Right lung (tissue), 5 donors: ENCODE data around the gene REX1BD. TPM values are rescaled to one million over a fixed set of nuclear protein-coding genes. Genes with fewer than 3 reads are reported as not detected.
"Not testable (repeated sequence)": the region's sequence is repeated elsewhere in the genome, so short reads cannot be mapped to it uniquely, and the experiment has no call there.

Experiments used
- DNase-seq, 2 donors: peaks; one replicate each; pipeline ENCODE4 v3.0.0-alpha.2; 2013
- polyA plus RNA-seq, 5 donors: library from polyadenylated mRNA; unstranded; fragments of 120-200 nt; gene quantifications; one replicate each; pipeline versions ENCODE4 v1.2.1 to v1.2.3, GENCODE V29; 2013; ENCODE audit warnings: inconsistent platforms in 1 of 5, low replicate concordance in 1 of 5; ENCODE audit not compliant: insufficient read length in 5 of 5, insufficient read depth in 1 of 5

The REX1BD gene
- polyA plus RNA-seq, 5 donors, result 20.5 to 52.2 (median 24.2) TPM

DNA sequence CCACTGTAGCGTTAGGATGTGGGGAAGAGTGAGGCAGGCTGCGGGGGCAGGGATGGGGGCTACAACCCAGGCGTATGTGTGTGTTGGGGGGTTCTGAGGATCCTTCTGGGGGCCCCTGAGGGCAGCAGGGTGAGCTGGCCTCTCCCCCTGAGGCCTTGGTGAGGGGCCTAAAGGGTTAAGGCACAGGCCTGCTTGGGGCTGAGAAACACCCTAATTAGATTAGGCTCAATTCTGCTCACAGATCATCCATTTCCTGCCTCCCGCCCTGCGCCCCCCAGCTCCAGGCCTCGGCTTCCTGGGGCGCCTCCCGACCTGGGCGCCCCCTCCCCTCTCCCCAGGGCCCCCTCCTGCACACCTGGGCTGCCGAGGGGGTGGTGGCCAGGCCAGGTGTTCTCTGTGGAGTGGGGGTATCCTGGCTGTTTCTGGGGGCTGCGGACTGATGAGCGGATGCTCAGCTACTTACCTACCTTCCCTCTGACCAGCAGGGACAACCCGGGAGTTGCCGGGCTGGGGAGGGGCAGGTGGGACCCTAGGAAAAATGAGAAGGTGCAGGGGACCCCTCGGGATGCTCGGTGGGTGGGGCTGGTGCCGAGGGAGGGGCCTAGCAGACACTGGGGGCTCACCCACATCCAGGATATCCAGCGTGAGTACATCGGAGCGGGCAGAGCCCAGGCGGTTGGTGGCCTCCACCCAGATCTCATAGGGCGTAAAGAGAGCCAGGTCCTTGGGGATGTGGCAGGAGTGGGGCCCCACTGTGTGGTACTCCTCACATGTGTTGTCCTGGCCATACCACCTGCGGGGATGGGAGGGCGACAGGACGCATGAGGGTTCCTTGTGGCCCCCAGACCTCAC is 9.4 kb downstream of the REX1BD start:
- DNase-seq, result no peak

DNA sequence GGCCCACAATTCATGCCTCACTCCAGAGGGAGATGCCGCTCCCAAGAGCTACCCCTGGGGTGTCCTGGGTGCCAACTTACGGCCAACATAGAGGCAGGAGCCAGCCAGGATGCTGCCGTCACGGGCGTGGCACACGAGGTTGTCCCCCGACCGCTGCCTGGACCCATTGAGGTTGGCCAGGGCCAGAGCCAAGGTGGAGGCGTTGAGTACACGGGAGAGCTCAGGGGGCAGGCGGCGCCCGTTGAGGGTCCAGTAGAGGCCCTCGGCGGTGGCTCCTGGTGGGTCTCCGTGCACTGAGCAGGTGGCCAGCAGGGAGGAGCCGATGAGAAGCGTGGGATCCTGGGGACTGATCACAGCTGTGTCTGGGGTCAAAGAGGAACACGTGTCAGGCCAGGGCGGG is 10.9 kb downstream of the REX1BD start:
- DNase-seq, result no peak

GRCh38 chr19:18600692-18601397 is 12.2 kb downstream of the REX1BD start:
- DNase-seq, result not testable (repeated sequence)

DNA sequence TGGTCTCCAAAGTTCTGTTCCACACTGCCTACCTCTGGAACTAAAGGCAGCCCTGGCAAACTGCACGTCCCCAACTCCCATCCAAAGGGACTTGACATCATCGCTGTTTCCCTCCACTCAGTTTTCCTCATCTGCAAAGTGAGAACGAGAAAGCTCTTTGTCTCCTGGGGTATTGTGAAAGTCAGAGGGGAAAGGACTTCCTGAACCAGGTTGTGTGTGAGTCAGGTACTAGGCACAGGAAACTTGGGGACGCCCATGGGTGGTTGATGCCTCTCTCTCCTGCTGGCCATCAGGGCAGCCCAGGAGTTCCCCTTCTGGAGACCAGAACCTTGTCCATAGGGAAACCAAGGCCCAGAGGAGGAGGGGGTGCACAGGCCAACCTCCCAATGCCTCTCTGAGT is 13.3 kb downstream of the REX1BD start:
- no peak for DNase-seq

DNA sequence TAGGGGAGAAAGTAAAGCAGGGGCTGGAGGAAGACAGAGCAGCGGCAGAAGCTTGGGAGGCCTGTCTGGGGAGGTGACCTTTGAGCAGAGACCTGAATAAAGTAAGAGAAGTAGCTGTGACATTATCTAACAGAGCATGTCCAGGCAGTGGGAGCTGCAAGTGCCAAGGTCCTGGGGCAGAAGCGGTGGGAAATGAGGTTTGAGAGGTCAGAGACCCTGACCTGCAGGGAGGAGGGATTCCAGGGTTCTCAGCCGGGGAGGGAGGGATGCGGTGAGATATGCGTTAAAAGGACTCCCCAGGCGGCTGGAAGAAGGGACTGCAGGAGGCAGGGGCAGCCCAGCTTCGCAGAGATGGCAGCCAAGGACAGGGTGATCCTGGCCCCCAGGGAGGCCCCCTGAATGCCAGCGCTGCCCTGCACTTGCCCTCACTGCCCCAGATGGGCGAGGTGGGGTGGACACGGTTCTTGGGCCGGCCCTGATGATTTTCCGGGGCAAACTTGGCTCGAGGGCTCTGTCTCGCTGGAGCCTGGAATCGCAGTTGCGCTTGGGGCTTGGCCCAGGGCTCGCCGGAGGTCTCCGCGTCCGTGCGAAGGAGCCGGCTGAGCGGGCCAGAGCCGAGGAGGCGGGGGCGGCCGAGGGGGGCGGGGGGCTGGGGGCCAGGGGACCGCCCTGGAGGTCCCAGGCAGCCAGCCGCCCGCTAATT is 14.8 kb downstream of the REX1BD start:
- DNase-seq, result no peak

DNA sequence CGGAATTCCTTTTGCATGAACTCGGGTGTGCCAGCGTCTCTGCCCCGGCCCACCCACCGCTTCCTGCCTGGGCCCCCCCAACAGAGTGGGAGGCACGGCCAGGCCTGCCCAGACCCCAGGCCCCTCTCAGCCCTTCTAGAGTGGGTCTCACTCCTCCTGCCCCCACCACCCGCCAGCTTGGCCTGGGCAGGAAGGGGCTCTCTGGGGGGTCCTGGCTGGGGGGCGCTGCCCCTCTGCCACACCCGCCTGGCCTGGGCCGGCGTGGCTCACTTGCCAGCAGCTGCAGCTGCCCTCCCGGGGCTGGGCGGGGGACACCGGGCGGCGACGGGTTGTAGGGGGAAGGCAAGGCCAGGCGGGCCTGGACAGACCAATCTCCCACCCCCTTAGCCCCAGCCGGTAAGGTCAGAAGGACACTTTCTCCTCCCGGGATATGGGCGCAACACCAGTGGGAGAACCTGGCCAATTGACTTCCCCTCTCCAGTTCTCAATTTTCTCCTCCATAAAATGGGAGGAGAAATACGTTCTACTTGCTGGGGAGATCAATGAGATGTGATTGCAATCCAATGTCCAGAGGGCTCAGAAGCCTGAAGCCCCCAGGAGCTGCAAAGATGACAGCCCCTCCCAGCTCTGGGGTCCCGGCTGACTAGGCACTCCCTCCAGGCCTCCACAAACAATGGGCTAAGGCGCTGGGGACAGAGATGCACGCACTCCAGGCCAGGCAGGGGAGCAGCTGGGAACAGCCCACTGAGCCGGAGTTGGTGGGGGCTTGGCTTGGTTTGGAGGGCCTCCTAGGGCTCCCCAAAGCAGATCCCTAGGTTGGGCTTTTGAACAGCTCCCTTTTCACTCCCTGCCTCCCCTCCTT is 15.6 kb downstream of the REX1BD start:
- no peak for DNase-seq

DNA sequence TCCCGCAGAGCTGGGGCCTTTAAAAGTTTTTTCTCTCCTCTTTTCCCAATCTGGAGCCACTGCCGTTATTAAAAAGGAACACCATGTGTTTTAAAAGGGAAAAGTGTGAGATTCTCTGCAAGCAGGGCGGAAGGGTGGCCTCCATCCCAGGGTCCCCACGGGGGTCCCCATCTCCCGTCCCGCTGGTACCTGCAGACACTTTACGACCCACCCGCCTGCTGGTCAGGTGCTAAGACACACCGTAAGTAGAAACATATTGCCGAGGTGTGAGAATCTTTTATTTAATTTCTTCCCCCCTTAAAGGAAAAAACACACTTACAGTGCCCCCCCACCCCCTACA is 16.2 kb downstream of the REX1BD start:
- DNase-seq, result no peak

DNA sequence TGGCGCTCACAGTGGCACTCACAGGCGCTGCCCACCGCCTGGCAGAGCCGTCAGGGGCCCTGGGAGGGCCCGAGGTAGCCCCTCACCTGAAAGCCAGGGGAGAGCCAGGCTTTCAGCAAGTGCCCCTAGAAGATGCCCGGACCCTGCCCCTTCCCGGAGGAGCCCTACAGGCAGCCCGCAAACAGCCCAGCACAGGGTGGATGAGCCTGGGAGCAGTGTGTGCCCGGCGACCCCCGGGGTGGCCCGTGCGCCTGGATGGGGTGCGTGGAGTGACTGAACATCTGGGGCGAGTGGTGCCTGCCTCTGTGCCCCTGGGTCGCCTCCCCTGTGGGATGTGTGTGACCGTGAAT is 16.6 kb downstream of the REX1BD start:
- no peak for DNase-seq

GRCh38 chr19:18605546-18606280 is 17.1 kb downstream of the REX1BD start:
- DNase-seq, result no peak

DNA sequence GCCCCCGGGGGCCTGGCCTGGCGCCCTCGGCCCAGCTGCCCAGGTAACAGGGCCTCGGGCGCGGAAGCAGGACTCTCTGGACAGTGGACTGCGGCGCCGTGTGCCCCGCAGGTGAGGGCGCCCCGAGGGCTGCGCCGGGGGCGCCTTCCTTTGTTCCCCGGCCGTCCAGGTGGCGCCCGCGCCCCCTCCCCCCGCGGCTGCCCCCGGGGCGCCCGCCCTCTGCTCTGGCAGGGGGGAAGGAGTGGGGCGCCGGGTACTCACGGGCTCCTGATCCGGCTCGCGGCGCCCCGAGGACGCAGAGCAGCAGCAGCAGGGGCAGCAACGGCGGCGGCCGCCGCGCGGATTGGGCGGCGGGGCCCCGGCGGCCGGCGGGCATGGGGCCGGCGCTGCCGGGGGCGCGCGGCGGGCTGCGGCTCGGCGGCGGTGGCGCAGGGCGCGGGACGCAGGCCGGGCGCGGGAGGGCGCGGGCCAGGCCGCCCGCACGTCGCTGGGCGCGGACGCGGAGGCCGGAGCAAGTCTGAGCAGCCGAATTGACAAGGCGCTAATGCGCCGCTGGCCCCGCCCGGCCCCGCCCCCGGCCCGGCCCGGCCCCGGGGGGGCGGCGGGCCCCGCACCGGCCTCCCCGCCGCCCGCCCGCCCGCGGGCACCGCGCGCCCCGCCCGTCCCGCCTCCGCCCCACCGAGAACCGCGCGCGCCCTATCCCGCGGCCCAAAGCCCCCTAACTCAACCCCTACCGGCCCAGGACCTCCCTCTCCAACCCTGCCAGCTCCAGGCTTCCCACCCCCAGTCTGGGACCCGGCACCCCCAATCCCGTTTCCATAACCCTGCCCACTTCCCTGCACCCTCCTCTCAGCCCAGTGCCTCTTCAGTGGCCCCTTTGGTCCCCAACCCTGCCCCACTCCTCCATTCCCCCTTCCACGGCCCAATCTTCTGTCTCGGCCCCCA is 18.0 kb downstream of the REX1BD start, which contains the start of gene CRLF1:
TSS of gene CRLF1 (minus strand) at position 519 of the 945 bp plus-strand sequence. CDS start at position 376, 143 bp downstream.
- DNase-seq, result no peak

DNA sequence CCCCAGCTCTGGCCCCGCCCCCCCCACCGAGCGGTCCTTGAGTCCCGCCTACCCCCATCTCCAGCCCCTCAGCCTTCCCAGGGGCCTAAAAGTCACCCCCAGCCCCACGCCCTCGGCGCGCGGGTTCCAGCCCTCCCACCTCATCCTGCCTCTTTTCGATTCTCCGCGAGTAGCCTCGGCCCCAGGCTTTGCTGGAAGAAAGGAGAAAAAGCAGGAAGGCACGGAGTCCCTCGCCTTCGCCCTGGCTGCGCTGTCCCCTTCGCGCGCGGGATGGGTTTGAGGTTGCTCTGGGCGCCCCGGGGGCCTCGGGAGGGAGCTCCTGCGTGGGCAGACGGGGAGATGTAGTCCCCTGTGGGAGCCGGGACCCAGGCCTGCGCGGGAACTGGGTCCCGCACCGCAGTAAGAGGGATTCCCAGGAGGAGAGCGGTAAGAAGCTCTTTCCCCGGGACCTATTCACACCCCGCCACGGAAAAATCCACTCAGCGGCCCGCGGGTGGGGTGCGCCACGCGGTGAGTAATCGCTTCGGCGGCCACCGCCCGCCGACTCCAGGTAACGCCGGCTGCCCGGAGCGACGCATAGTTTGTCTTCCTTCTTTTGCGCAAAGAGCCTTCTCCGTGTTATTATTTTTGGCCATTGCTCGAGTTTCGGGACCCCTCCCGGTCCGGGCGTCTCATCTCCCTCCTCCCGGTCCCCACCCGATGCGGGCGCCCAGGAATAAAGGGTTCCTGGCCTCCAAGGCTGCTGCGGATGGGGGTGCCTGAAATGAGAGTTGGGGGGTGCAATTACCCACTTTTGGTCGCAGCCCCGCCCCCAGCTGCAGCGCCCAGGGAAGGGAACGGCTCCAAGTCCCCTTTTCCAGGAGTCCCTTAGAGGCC is 18.9 kb downstream of the REX1BD start:
- DNase-seq, result no peak

- DNase-seq, result no peak
Observed at GRCh38 chr19:18608102-18608804, 19.7 kb downstream of the REX1BD start.

- DNase-seq, result no peak
Observed at GRCh38 chr19:18608805-18609716, 20.5 kb downstream of the REX1BD start.

GRCh38 chr19:18609717-18610051 is 21.1 kb downstream of the REX1BD start:
- DNase-seq, result no peak

DNA sequence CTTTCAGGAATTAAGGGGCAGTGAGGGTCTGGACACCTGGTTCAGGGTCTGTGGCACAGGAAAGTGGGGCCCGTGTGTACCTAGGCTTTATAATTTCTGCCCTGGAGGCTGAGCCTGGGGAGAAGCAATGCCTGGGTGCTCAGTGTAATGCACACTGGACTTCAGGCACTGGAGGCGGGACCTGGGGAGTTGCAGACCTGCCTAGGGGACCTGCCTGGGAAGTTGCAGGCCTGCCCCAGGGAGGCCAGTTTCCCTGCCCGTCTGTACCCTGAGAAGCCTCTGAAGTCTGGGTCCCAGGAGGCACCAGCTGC is 21.6 kb downstream of the REX1BD start:
- no peak for DNase-seq

GRCh38 chr19:18610556-18611326 is 22.1 kb downstream of the REX1BD start:
- DNase-seq, result no peak
